HG03280 (cell line): ENCODE measurements around the gene BAZ1A.
"Not testable (repeated sequence)": the region's sequence is repeated elsewhere in the genome, so short reads cannot be mapped to it uniquely, and the experiment has no call there.

Source experiments
- ATAC-seq: cut with Tn5 transposase; IDR thresholded peaks from one replicate; pipeline ENCODE4 v1.9.1; 2021; ENCODE audit warnings: mild to moderate bottlenecking, moderate library complexity; ENCODE audit not compliant: unreplicated experiment

BAZ1A gene

DNA sequence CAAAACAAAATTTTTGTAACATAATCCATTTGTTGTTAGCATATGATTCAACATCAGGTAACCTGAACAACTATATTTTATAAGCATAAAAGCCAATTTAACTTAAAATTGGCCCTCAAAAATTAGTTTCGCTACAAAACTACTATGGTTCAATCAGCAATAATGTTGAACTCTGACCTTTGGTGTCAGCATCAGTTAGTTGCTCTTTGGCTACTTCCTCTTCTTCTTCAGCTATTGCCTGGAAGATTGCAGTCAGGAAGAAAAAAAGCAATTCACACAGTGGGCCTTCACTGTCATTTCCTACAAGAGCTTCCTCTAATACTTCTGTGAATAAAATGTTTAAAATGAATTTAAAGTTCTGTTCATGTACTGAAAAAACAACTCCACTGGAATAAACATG lies 82.6 kb downstream of the BAZ1A start:
- ATAC-seq, result no peak

DNA sequence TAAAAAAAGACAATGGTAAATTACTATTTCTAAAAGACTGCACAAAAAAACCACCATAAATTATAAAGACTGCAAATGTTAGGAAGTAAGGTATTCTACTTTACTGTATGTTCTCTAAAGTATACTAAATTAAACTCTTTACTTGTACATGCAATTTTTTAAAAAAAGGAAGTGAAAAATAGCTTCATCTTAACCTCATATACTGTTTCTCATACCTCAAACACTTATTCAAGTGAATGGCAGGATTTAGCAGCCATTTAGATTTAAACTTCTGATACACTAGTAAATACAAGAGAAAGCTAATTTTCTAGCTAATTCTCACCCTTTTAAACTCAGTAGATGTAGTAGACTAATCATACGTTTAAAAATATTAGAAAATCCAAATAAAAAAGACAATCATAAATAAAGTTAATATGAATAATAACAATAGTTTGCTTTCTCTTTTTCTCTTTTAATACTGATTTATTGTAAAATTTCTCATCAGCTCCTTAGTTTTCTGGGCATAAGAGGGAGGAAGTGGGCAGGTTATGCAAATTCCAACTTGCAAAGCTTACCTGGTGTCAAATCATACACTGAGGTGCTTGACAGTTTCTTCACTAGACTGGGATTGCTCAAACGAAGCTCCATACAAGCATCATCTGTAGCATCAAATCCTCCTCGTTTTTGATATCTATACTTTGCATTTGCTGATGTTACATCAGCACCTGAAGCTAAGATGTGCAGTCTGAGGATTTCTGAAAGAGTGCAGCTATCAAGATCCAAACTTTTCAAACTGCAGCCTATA lies 89.7 kb downstream of the BAZ1A start:
- no peak for ATAC-seq

DNA sequence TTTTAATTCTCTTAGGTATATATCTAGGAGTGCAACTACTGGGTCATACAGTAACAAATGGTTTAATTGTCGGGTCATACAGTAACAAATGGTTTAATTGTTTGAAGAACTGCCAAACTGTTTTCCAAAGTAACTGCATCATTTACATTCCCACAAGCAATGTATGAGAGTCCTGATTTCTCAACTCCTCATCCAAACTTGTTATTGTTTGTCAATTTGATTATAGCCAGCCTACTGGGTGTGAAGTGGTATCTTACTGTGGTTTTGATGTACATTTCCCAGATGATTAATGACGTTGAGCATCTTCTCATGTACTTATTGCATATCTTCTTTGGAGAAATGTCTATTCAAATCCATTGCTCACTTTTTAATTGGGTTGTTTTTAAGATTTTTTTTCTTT lies 93.1 kb downstream of the BAZ1A start:
- no peak for ATAC-seq

DNA sequence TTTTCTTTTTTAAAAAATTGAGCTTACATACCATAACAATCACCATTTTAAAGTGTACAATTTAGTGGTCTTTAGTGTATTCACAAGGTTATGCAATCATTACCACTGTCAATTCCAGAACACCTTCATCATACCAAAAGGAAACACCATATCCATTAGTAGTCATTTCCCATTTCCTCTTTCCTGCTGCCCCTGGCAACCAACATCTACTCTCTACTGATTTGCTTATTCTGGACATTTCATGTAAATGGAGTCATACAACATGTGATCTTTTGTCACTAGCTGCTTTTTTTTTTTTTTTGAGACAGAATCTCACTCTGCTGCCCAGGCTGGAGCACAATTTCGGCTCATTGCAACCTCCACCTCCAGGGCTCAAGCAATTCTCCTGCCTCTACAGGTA lies 93.9 kb downstream of the BAZ1A start:
- ATAC-seq, result no peak

DNA sequence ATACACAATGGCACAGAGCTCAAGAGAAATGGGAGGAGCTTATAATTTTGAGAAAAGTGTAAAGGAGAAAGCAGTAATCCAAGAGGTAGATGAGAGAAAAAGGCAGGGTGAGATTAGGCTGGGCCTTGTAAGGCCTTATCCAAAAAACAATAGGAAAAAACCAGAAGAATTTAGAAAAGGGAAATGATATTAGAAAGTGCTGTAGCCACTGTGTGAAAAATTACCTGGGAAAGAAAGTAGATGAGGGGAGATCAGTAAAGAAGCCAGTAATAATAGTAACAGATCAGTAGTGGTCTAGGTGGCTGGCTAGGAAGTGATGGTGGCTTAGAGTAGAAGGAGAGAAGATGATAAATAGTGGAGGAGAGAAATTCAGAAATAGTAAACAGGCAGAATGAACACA lies 94.5 kb downstream of the BAZ1A start:
- ATAC-seq, result no peak

DNA sequence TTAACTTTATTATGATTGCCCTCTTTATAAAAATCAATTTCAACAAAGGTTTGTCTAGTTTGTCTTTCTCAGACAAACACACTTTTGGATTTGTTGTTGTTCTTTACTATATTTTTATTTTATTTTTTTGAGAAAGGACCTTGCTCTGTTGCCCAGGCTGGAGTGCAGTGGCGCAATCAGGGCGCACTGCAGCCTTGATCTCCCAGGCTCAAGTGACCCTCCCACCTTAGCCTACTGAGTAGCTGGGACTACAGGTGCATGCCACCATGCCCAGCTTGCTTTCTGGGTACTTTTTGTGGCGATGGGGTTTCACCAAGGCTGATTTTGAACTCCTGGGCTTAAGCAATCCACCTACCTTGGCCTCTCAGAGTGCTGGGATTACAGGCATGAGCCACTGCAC lies 96.4 kb downstream of the BAZ1A start:
- no peak for ATAC-seq

DNA sequence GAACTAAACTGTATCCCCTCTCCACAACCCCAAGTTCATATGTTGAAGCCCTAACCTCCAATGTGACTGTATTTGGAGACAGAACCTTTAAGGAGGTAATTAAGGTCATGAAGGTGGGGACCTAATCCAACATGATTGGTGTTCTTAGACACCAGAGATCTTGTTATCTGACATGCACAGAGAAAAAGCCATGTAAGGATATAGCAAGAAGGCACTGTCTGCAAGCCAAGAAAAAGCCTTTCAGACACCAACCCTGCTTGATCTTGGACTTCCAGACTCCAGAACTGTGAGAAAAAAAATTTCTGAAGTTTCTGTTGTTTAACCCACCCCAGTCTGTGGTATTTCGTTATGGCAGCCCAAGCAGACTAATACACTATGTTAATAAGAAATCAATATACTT lies 98.5 kb downstream of the BAZ1A start:
- ATAC-seq, result no peak

DNA sequence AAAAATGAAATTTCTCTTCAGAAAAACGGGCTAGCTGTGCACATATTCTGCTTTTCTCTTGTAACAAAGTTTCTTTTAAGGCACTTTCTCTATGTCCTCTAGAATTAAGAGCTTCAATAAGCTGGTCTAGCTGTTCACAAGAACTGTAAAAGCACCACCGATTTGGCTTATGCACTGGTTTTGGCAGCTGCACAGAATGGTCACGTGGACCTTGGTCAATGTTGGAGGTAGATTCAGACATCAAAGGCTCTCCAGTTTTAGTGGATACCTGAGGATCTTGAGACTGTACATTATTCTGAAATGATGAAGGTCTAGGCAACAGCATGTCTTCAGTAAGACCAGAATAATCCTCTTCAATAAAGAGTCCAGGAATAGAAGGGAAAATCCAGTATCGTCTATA lies 99.2 kb downstream of the BAZ1A start:
- ATAC-seq, result no peak

DNA sequence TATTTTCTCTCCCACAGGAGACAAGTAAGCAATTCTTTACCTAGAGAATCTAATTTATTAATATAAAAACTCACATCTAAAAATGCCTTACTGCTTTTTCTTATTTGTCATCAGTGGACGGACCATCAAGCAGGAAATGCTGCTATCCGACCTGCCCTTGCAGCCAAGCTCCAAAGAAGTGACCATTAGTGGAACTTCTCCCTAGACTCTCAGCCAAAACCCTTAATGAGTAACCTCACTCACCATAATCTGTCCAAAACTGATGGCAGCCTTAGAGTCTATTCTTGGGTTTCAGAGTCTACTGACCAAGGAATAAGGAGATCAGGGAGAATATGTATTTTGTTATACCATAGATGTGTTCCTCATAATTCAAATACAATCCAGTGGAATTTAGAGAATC lies 99.8 kb downstream of the BAZ1A start:
- ATAC-seq, result no peak

DNA sequence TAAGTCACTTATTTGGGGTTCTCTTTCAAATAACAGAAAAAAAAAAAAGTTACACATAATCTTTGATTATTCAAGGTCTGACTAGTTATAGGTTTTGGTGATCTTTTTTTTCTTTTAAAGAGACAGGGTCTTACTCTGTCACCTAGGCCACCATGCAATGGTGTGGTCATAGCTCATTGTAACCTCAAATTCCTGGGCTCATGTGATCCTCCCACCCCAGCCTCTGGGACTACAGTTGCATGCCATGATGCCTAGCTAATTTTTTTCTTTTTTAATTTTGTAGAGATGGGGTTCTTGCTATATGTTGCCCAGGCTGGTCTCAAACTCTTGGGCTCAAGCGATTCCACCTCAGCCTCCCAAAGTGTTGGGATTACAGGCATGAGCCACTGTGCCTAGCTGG lies 104.3 kb downstream of the BAZ1A start:
- ATAC-seq, result no peak

DNA sequence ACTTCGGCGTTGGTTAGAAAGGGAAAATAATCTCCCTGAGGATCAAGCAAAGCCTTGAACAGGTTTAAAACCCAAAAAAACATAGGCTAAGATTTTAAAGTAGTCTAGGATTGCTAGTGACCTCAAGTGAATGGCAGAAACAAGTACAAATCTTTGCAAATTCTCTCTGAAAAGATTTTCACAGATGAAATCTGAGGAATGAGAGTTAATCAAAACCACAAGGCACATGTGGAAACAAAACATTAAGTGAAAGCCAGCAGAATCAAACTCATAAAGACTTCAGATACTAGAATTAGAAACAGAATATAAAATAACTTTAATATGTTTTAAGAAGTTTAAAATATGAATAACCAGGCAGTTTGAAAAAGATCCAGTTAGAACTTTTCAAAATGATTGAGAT lies 108.6 kb downstream of the BAZ1A start:
- no peak for ATAC-seq

DNA sequence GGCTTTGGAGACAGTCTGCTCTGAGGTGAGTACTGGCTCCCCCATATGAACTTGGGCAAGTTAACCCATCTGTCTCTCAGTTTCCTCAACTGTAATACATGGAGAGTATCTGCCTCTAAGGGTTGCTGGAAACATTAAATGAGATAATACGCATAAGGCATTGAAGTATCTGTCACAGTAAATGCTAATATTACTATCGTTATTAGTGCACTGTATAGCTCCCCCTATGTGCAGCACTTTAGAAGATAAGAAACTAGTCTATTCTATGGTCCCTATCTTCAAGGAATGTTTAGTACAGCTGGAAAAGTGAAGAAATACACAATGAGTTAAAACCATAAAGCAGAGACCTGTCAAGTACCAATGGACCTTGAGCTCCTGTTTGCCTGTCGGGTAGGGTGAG lies 109.1 kb downstream of the BAZ1A start:
- ATAC-seq, result no peak

DNA sequence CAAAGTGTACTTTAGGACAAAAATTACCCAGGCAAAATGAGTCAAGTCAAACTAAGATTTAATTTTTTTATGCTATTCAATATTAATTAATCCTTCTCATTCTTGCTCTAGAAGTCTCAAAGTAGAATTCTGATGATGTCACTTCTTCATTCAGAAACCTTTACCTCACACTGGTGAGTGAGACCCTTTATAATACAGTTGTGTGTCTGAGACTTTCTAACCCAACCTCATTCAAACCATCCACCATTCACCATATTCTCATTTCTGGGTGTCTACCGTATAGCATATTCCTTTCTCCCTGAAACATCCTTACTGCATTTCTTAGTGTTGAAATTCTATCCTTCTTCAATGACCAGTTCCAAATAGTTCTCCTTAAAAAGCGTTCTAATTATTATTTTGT lies 119.9 kb downstream of the BAZ1A start:
- no peak for ATAC-seq

DNA sequence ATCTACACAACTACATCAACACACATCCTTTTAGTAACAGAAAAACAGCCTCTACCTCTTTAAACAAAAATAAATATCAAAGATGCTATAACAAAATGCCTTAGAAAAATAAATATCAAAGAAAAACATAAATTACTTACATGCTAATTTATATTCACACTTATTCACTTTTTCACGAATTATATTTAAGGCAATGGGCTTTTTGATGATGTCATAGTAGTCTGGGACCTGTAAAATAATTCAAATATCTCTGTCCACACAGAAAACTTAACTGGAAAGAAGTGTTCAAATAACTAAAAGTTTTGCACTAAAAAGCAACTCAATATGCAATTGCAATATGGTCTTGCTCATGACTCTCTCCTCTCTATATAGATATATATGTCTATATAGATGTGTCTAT lies 120.5 kb downstream of the BAZ1A start:
- no peak for ATAC-seq

DNA sequence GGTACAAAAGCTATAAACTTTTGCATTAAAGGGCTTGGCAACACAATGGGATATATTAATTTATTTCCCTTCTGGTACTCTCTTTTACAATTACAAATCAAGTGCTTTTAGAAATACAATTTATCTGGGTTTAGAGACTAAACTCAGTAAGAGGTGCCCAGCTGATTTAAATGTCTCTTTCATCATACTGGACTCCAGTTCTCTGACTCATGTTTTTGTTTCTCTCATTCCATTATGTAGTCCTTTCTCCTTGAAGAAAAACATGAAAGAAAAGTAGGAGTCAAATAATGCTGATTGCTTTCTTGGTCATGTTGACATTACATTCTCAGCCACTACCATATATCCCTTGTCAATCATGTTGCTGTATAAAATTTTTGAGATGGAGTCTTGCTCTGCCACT lies 124.5 kb downstream of the BAZ1A start:
- no peak for ATAC-seq

DNA sequence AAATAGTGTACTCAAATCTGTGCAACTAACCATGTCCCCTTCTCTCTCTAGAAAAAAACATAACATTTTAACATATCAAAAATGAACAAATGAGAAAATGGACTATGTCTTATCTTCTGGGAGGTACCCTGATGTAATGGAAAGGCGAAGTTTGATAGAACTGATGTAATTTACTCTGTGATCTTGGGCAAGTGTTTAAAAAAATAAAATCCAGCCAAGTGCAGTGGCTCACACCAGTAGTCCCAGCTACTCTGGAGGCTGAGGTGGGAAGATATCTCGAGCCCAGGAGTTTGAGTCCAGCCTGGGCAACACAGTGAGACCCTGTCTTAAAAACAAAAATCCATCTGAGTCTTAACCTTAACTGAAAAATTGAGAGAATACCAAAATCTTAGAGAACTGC lies 124.9 kb downstream of the BAZ1A start:
- no peak for ATAC-seq

DNA sequence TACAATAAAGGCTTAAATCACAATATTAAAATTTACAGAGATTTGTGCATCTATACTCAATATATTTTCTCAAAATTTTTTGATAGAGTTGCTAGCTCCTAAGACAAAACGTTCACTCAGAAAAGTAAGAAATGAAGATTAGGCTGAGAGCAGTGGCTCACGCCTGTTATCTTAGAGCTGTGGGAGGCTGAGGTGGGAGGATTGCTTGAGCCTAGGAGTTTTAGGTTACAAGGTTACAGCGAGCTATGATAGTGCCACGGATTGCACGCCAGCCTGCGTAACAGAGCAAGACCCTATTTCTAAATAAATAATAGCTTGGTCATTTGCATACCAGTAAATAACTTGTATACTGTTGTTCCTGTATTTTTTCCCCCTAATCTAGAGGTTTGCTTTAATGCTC lies 125.8 kb downstream of the BAZ1A start:
- no peak for ATAC-seq

DNA sequence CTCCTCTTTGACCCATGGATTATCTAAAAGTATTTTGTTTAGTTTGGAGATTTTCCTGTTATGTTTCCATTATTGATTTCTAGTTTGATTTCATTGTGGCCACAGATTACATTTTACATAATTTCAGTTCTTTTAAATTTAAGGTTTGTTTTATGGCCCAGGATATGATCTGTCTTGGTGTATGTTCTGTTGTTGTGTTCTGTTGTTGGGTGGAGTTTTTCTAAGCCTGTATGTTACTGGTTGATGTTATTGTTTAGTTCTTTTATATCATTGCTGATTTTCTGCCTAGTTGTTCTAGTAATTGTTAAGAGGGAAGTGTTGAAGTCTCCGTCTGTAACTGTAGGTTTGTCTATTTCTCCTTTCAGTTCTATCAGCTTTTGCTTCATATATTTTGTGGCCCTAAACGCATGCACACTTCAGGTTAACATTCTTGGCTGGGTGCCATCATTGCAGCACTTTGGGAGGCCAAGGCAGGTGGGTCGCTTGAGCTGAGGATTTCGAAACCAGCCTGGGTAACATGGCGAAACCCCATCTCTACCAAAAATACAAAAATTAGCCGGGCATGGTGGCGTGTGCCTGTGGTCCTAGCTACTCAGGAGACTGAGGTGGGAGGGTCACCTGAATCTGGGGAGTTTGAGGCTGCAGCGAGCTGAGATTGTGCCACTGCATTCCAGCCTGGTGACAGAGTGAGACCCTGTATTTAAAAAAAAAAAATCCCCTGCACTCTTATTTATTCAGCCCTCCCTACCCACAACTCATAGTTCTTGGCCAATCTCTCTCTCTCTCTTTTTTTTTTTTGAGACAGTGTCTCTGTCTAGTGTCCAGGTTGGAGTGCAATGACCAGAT lies 132.7 kb downstream of the BAZ1A start:
- ATAC-seq, result no peak

DNA sequence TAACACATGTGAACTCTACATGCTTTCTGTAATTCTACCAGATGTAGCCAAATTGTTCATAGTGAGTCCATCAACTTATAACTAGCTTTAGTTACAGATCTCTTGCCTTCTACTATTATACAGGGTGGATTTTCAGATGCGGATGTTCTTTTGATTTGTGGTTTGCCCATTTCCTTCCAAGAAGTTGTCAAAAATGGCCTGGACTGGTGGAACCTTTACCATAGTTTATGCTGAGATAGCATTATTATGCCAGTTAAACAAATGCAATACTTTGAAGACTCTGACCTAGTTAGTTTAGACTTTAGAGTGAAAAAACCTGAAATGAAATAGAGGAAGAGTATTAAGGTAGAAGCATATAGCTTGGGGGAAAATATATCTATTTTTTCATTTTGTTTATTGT lies 133.3 kb downstream of the BAZ1A start:
- ATAC-seq, result no peak

DNA sequence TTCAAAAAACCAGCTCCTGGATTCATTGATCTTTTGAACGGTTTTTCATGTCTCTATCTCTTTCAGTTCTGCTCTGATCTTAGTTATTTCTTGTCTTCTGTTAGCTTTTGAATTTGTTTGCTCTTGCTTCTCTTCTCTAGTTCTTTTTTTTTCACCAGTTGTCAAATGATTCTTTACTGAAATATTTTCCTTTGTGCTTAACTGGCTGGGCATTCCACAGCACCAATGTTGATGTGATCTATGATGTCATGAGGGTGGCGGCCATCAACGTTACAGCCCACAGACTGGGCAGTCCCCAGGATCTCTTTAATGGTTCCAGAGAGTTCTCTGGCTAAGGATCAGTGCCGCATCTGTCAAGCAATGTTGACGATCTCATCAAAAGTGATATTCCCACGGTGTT lies 135.0 kb downstream of the BAZ1A start:
- ATAC-seq, result not testable (repeated sequence)

DNA sequence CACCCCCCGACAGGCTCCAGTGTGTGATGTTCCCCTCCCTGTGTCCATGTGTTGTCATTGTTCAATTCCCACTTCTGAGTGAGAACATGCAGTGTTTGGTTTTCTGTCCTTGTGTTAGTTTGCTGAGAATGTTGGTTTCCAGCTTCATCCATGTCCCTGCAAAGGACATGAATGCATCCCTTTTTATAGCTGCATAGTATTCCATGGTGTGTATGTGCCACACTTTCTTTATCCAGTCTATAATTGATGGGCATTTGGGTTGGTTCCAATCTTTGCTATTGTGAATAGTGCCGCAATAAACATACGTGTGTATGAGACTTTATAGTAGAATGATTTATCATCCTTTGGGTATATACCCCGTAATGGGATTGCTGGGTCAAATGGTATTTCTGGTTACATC lies 138.1 kb downstream of the BAZ1A start:
- not testable (repeated sequence) for ATAC-seq

DNA sequence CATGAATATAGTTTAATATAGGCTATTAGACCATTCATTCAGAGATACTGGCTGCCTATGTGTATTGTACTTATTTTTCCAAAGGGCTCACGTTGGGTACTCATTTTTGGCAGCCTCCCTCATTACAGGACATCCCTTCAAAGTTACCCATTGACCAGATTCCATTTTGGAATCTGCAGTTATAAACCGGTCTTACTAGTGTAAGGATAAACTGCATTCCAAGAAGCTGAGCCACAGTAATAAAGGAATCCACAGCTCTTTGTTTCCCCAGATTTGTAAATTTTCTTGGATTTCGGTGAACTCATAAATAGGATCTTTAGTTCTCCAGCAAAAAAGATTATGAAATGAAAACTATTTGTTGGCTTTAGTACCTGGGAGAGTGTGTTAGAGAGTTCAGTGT lies 141.9 kb downstream of the BAZ1A start:
- ATAC-seq, result no peak
